Left lung (tissue), 10 donors: Measurements from ENCODE around the gene VSIR. TPM values are rescaled to one million over a fixed set of nuclear protein-coding genes. Genes with fewer than 3 reads are reported as not detected.

Experiments used
- ATAC-seq: fragments of 200-7000 bp; cut with Tn5 transposase; one replicate; pipeline ENCODE4 v1.9.1; 2020; ENCODE audit warnings: moderate library complexity
- DNase-seq, 4 donors: peaks; one replicate each; pipeline ENCODE4 v3.0.0-alpha.2; 2013 to 2020
- H3K27ac ChIP-seq, 2 donors: fragments of 200-600 bp; sonication (generic) in 1 of 2; one replicate each; pipeline versions ENCODE4 v1.5.0 to v1.8.0; 2020 to 2021
- H3K27me3 ChIP-seq, 2 donors: fragments of 200-600 bp; sonication (generic) in 1 of 2; one replicate each; pipeline versions ENCODE4 v1.5.0 to v1.8.0; 2020 to 2021
- H3K36me3 ChIP-seq, 2 donors: fragments of 200-600 bp; sonication (generic) in 1 of 2; one replicate each; pipeline versions ENCODE4 v1.5.0 to v1.8.0; 2020 to 2021
- H3K4me1 ChIP-seq, 2 donors: fragments of 200-600 bp; one replicate each; pipeline ENCODE4 v1.8.0; 2021
- H3K4me3 ChIP-seq, 2 donors: fragments of 200-600 bp; sonication (generic) in 1 of 2; one replicate each; pipeline versions ENCODE4 v1.5.0 to v1.8.0; 2020 to 2021; ENCODE audit warnings: mild to moderate bottlenecking in 1 of 2
- H3K9me3 ChIP-seq, 2 donors: fragments of 200-600 bp; sonication (generic) in 1 of 2; one replicate each; pipeline versions ENCODE4 v1.5.0 to v1.8.0; 2020 to 2021
- intact Hi-C, 2 donors: fragments of 100-400 bp; cut with DNase I; formaldehyde crosslinking; loops; one replicate each; pipeline versions ENCODE4 v1.11.2 to v1.14.2; 2022
- polyA plus RNA-seq, 6 donors: library from polyadenylated mRNA; unstranded; fragments of 120-200 nt; gene quantifications; one replicate each; pipeline ENCODE4 v1.2.1, GENCODE V29; 2013; ENCODE audit not compliant: insufficient read length in 6 of 6
- total RNA-seq, 2 donors: library from RNA; stranded (reverse); fragmentation: NEBNext Ultra II Directional; extraction: Animal tissue kit (Norgen Biotek cat#: 25700); gene quantifications; one replicate each; pipeline ENCODE4 v1.2.1, GENCODE V29; 2021
- TF ChIP-seq, protein P1 (sequence below), 2 donors: fragments of 200-600 bp; sonication (generic) in 1 of 2; IDR thresholded peaks; one replicate each; pipeline versions ENCODE4 v1.5.0 to v1.8.0; 2021; ENCODE audit warnings: antibody characterized with exemption in 2 of 2
- donor health status: DM: no; HTN: yes; CAD: no.
- donor health status: DM: no; HTN: no; CAD: no.

VSIR gene
- total and polyA plus RNA-seq, 8 donors, result 29.9 to 133 (median 37.2) TPM

DNA sequence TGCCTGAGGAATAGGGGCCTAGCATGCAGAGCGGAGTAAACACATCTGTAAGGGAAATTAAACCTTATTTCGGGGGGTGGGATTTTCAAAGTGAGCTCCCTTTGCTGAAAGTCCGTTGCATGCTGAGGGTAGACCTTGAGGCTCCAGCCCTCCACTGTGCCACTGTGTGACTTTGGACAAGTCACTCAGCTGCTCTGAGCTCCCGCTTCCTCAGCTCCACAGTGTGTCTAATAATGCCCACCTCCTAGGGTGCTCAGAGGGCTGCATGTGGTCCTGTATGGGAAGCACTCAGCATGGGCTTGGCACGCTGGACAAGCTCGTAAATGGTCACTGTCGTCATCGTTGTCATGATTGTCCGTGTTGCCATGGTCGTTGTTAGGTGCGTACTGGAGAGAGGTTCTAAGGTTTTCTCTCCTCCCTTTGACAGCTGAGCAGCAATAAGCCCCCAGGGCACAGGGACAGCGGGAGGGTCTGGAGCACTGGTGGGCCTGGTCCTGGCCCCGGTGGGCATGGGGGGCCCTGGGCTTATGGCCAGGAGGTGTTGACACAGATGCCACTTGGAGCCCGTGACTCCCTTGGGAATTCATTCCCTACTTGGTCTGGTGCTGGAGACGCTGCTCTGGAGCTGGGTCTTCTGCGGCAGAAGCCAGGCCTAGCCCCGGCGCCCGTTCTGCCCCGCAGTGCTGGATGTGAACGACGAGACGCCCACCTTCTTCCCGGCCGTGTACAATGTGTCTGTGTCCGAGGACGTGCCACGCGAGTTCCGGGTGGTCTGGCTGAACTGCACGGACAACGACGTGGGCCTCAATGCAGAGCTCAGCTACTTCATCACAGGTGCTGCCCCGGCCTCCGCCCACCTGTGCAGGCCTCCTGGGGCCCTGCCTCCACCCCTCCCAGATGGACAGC is 66.9 kb downstream of the VSIR start:
- TF ChIP-seq, protein P1, sequence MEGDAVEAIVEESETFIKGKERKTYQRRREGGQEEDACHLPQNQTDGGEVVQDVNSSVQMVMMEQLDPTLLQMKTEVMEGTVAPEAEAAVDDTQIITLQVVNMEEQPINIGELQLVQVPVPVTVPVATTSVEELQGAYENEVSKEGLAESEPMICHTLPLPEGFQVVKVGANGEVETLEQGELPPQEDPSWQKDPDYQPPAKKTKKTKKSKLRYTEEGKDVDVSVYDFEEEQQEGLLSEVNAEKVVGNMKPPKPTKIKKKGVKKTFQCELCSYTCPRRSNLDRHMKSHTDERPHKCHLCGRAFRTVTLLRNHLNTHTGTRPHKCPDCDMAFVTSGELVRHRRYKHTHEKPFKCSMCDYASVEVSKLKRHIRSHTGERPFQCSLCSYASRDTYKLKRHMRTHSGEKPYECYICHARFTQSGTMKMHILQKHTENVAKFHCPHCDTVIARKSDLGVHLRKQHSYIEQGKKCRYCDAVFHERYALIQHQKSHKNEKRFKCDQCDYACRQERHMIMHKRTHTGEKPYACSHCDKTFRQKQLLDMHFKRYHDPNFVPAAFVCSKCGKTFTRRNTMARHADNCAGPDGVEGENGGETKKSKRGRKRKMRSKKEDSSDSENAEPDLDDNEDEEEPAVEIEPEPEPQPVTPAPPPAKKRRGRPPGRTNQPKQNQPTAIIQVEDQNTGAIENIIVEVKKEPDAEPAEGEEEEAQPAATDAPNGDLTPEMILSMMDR (IDR thresholded peaks at IDR 0.05), result no peak
- no peaks in the 10 kb centered on the region for H3K36me3 ChIP-seq
- H3K4me3 ChIP-seq, result no peak overlapping the region
- no peak for ATAC-seq
- DNase-seq, result no peak
- intact Hi-C loops, result no loop called here
- H3K27ac ChIP-seq, result no peak overlapping the region
- H3K9me3 ChIP-seq, result no peaks in the 10 kb centered on the region
- H3K4me1 ChIP-seq, result peaks cover 0 to 20% of the 10 kb centered on the region in 2 donors
- no peaks in the 10 kb centered on the region for H3K27me3 ChIP-seq

DNA sequence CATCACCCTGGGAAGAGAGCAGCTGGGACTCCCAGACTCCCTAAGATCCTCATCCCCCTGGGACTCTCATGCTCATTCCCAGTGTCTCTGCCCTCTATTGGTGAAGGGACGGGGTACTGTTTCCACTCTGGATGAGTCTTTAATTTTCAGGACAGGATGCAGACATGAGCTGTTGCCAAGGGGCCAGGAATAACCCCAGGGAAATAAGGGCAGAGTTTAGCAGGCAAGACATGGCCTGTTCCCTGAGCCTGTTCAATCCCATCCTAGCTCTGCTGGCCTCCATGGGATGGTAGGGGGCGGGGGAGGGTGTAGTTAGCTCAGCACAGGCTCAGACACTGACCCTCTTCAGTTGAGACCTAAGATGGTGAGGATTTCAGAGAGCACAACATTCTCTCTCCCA is 67.7 kb downstream of the VSIR start:
- Histone ChIP-seq H3K36me3 (no peaks in the 10 kb centered on the region), H3K27me3 (no peaks in the 10 kb centered on the region), H3K4me1 (peaks cover 0 to 29% of the 10 kb centered on the region in 2 donors), H3K27ac (no peak overlapping the region), H3K9me3 (no peaks in the 10 kb centered on the region), H3K4me3 (no peak overlapping the region)
- no peak for ATAC-seq
- TF ChIP-seq, protein P1 (IDR thresholded peaks at IDR 0.05), result no peak
- no peak for DNase-seq
- intact Hi-C loops, result no loop called here

DNA sequence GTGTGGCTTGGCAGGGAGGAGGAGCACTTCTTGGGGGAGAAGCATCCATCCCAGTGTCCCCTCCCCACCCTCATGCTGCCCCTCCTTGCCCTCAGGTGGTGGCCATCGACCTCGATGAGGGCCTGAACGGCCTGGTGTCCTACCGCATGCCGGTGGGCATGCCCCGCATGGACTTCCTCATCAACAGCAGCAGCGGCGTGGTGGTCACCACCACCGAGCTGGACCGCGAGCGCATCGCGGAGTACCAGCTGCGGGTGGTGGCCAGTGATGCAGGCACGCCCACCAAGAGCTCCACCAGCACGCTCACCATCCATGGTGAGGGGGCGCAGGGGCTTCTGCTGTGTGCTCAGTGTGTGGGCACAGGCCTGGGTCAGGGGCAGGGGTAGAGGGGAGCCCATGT is 68.5 kb downstream of the VSIR start:
- Histone ChIP-seq H3K9me3 (no peaks in the 10 kb centered on the region), H3K4me3 (no peak overlapping the region), H3K4me1 (peaks cover 0 to 36% of the 10 kb centered on the region in 2 donors), H3K36me3 (no peaks in the 10 kb centered on the region), H3K27ac (no peak overlapping the region), H3K27me3 (no peaks in the 10 kb centered on the region)
- no peak for ATAC-seq
- no peak for DNase-seq
- TF ChIP-seq, protein P1 (IDR thresholded peaks at IDR 0.05), result no peak
- intact Hi-C loops, result no loop called here

DNA sequence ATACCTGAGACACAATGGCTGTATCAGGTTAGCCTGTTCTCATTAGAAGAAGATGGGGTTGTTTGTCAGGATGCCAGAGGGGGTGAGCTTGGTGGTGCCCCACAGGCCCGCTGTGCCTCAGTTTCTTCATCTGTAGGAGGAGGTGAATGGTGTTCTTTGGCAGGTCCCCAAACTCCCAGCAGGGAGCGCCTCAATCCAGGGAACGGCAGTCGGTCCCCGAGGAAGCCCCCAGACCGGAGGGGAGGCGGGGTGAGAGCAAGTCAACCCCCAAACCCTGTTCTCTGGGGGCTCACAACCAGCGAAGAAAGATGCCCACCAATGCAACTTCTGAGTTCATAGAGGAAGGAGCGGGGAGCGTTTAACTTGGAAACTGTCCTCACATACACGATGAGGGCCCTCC is 69.7 kb downstream of the VSIR start:
- Histone ChIP-seq H3K36me3 (no peaks in the 10 kb centered on the region), H3K27me3 (no peaks in the 10 kb centered on the region), H3K4me1 (peaks cover 0 to 32% of the 10 kb centered on the region in 2 donors), H3K9me3 (no peaks in the 10 kb centered on the region), H3K27ac (no peak overlapping the region), H3K4me3 (no peak overlapping the region)
- TF ChIP-seq, protein P1 (IDR thresholded peaks at IDR 0.05), result no peak
- intact Hi-C loops, result no loop called here
- no peak for ATAC-seq
- DNase-seq, result no peak

DNA sequence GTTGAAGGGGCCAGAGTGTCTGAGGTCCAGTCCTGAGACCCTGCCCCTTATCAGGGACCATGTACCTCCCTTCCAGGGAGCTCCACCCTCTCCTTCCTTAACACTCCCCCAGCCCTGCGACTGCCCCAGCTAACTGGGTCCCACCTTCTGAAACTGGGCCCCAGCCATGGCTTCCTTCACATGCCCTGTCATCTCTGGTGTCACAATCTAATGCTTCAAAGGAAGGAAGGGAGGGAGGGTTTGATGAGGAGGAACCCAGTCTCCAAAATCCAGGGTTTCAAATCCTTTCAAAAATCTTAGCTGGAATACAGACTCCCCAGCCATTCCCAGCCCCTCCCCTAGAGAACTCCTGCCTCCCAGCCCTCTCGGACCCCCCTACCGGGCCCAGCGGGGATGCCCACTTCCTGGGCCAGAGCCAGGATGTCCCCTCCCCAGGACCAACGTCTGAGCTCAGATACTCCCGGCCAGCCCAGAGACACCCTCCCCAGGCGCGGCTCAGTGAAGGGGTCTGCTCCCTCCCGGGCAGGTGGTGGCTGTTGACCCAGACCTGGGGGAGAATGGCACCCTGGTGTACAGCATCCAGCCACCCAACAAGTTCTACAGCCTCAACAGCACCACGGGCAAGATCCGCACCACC is 71.7 kb downstream of the VSIR start:
- ATAC-seq (no peak), DNase-seq (no peak)
- Histone ChIP-seq H3K27me3 (no peaks in the 10 kb centered on the region), H3K4me3 (no peak overlapping the region), H3K27ac (no peak overlapping the region), H3K4me1 (peaks cover 0 to 34% of the 10 kb centered on the region in 2 donors), H3K9me3 (no peaks in the 10 kb centered on the region), H3K36me3 (no peaks in the 10 kb centered on the region)
- TF ChIP-seq, protein P1 (IDR thresholded peaks at IDR 0.05), result no peak
- intact Hi-C loops, result no loop called here
